Activated T-cell treated with anti-CD3 and anti-CD28 coated beads for 24 hours (primary cell): Measurements from ENCODE around the gene ZNF264.
"Not testable (repeated sequence)": the region's sequence is repeated elsewhere in the genome, so short reads cannot be mapped to it uniquely, and the experiment has no call there.

Experiments
- DNase-seq: peaks from one replicate; pipeline ENCODE4 v3.0.0-alpha.2; 2020; ENCODE audit warnings: low read depth

ZNF264 gene

DNA sequence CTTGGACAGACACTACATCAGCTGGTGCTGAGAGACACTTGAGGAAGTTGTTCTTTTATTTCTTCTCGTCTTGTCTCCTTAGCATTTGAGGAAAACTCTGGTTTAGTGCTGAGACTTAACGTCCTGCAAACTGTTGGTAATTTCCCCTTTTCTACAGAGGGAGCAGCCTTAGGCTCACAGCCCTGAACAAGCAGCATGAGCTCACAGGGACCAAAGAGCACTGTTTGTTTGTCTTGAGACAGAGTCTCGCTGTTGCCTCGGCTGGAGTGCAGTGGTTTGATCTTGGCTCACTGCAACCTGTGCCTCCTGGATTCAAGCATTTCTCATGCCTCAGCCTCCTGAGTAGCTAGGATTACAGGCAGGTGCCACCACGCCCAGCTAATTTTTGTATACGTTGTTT lies 54.7 kb downstream of the ZNF264 start:
- no peak for DNase-seq

DNA sequence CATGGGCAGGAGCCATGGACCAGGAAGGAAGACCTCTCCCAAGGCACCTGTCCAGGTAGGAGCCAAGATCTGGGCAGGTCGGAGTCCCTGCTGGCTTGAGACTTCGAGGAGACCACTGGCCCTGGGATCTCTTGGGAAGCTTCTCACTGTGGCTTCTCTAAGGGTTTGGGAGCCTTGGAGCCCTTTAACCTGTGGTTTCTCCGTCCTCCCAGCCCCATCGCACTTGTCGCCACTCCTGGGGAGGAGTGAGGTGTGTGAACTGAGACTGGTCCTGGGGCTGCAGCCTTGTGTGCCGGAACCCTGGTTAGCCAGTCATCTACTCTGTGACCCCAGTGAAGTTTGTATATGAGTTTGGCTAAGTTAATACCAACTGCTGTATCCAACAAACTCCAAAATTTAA lies 57.3 kb downstream of the ZNF264 start:
- DNase-seq, result no peak

DNA sequence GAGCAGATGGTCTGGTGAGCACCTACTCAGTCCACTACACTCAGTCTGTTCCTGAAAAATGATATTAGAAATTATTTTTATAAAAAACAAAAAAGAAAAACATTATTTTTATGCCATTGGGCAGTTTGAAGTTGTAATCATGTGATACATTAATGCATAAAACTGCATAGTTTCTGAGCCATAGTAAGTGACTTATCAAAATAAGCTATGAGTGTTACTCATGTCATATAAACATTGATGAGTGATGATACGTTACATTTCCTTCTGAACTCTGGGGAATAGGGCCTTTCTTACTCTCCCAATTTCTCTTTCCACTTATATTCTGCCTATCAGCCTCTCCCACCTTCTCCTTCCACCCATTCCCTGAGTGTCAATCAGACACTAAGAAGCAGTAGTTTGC lies 58.0 kb downstream of the ZNF264 start:
- no peak for DNase-seq

DNA sequence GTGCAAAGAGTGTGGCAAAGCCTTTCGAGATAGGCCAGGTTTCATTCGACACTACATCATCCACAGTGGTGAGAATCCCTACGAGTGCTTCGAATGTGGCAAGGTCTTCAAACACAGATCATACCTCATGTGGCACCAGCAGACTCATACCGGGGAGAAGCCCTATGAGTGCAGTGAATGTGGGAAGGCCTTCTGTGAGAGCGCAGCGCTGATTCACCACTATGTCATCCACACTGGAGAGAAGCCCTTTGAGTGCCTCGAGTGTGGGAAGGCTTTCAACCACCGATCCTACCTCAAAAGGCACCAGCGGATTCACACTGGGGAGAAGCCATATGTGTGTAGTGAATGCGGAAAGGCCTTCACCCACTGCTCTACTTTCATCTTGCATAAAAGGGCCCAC lies 62.5 kb downstream of the ZNF264 start:
- DNase-seq, result not testable (repeated sequence)

DNA sequence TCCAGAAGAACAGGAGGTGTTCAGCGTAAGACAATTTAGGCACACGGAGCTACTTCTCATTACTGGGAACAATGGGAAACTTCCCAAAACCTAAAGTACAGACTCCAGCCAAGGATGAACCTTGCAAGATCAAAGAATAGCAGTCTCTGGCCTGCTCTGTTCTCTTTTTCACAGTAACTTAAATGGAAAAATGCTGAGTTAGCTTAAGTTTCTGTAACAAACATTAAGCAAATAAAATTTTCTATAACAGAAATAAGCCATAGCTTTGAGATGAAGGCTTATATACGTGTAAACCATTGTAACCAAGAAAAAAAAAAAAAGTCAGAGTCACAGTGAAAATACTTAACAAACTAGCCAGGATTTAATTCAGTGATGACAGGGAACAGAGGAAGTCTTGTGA lies 70.7 kb downstream of the ZNF264 start:
- no peak for DNase-seq

DNA sequence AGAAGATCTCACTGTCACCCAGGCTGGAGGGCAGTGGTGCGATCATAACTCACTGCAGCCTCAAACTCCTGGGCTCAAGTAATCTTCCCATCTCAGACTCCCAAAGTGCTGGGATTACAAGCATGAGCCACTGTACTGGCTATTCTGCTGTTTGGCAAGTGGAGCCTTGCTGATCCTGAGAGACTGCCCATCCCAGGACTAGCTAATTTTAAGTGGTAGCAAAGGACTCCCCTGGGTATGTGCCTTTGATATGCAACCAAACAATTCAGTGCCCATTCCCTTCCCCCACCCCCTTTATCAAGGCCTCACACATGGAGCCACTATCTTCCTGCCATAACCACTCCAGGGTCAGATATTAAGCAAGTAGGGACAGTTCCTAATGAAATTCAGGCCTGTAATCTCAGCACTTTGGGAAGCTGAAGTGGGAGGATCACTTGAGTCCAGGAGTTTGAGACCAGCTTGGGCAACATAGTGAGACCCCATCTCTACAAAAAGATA lies 72.0 kb downstream of the ZNF264 start:
- DNase-seq, result no peak

- no peak for DNase-seq
These were observed 76.0 kb downstream of the ZNF264 start for GRCh38 chr19:57267291-57267690.

- DNase-seq, result no peak
These were observed 78.4 kb downstream of the ZNF264 start for GRCh38 chr19:57269515-57270250.

DNA sequence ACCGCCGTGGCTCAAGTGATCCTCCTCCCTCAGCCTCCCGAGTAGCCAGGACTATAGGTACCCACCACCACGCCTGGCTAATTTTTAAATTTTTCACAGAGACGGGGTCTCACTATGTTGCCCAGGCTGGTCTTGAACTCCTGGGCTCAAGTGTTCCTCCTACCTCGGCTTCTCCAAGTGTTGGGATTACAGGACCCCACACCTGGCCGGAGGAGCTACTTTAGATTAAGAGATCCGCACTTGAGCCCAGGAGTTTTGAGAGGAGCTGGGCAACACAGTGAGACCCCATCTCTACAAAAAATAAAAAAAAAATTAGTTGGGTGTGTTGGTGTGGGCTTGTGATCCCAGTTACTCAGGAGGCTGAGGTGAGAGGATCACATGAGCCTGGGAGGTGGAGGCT lies 80.0 kb downstream of the ZNF264 start:
- DNase-seq, result no peak
